ENCODE results near the gene ATP8A2.
"Not testable (repeated sequence)": the region's sequence is repeated elsewhere in the genome, so short reads cannot be mapped to it uniquely, and the experiment has no call there.

The ATP8A2 gene

DNA sequence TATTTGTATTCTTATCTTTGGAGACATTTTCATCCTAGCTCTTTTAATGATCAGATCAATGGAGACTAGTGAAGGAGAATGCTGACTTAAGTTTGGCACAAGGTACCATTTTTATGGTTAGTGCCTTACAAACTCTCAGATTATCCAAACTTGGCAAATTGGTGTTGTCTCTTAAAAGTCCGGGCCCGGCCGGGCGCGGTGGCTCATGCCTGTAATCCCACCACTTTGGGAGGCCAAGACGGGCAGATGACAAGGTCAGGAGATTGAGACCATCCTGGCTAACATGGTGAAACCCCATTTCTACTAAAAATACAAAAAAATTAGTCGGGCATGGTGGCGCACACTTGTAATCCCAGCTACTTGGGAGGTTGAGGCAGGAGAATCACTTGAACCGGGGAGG is 177.2 kb downstream of the ATP8A2 start:
- not testable (repeated sequence) for DNase-seq (ENCODE audit: low read depth in 2 of 2)

- DNase-seq (ENCODE audit: low read depth in 2 of 2) = no peak
Observed at GRCh38 chr13:25561812-25562211, 190.0 kb downstream of the ATP8A2 start.

GRCh38 chr13:25570185-25570584 is 198.4 kb downstream of the ATP8A2 start:
- no peak for DNase-seq (ENCODE audit: low read depth in 2 of 2)

DNA sequence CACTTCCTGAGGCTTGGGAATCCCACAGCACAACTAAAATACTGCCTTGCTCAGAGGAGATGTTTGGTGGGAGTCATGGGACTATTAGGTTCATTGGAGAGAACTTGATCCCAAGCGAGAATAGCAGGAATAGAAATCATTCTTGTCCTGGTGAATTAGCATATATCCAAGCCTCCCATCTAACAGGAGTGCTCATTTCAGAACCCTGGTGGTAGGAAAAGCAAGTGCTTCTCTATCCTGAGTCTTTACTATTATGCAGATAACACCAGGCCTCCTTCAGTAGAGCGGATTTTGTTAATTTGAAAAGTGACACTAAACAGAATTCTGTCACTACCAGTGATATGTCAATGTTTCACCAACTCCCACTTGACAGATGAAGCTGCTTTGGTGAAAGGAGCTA is 199.5 kb downstream of the ATP8A2 start:
- no peak for DNase-seq (ENCODE audit: low read depth in 2 of 2)

GRCh38 chr13:25572171-25572570 is 200.4 kb downstream of the ATP8A2 start:
- DNase-seq (ENCODE audit: low read depth in 2 of 2) = not testable (repeated sequence)

DNA sequence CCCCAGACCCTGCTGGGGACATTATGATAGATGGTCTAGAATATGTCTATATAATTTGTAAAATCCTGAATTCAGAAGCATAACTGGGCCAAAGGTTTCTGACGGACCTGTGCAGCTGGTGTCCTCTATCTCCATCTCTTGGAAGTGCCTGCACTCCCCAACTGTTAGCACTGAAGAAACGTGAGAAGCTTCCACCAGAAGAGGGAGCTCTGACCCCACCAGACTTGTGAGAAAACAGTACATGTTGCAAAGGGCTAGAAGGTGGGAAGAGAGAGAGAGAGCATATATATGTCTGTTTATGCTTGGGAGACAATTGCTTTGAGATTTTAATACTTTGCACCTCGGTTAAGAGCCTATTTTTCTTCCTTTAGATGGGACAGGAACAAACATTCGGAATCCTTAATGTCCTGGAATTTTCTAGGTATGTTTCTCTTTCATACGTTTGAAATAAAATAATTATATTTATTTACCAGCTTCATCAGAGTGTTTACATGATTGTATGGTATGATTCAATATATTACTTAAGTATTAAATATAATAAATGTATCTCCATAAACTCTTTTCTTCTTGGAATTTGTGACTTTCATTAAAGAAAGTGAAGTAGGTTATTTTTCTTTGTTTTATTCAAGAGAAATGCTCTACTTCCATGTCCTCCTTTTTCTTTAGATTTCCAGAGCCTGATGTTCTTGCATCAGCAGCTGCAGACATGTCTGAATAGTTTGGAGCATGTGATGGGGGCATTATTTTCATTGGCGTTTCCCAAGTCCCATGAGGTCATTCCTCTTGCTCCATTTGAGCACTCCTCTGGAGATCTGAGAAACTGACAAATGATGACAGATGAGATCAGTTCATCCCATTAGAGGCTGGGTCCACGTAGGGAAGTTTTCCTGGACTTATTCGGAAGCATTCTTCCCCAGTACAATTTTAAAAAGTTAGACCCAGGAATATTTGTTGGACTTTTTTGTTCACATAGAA is 202.9 kb downstream of the ATP8A2 start:
- peak; percentile 41 to 50 for DNase-seq (ENCODE audit: low read depth in 2 of 2)

DNA sequence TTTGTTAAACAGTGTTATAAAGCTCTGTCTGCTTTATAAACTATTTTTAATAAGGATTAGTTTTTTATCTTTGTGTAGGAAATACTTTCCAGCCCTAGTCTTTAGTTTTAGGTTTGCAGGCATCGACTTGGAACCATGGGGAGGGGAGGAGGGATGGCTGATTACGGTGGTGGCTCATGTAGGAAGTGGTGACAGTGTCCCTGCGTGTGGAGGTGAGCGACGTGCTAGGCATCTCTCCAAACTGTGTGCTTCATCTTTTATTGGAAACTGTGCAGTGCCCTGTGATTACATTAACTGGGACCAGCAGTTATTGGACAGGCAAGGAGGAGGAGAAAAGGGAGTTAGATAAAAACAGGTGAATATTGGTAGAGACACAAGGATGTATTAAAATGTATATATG is 203.8 kb downstream of the ATP8A2 start:
- DNase-seq (ENCODE audit: low read depth in 2 of 2) = no peak

- DNase-seq (ENCODE audit: low read depth in 2 of 2) = no peak
Observed at GRCh38 chr13:25578526-25578925, 206.8 kb downstream of the ATP8A2 start.

DNA sequence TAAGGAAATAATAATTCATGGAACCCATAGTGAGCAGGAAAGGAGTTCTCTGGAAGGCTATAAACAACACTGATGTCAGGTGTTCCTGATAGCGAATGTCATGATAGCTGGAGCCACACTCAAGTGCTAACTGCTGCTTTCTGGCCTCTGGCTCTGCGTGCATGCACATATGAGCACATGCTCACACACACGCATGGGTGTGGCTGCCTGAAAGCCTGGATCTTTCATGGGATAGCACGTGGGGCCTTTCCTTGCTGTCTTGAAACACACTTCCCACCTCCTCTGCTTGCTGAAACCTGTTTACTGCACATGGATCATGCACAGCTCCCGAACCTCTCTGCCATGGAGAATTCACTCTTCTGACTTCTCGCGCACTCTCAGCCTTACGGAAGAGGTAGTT is 207.4 kb downstream of the ATP8A2 start:
- no peak for DNase-seq (ENCODE audit: low read depth in 2 of 2)

GRCh38 chr13:25581351-25581750 is 209.6 kb downstream of the ATP8A2 start:
- DNase-seq (ENCODE audit: low read depth in 2 of 2) = no peak

DNA sequence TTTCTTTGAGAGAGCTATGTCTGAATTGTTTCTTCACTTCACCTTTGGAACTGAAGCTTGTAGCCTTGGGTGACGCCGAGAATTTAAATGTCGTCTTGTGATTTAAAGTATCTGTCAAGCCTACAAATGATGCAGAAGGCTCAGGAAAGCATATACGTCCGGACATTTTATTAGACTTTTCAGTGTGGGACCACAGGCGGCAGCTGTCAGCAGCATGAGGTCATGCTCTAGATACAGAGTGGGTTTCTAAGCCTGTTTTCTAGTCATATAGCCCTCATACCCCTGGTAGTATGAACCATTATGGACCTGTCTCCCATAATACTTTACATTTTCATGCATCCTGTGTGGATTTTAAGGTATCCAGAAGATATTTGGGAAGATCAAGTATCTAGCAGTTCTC is 212.3 kb downstream of the ATP8A2 start:
- DNase-seq (ENCODE audit: low read depth in 2 of 2) = no peak

GRCh38 chr13:25585000-25585399 is 213.2 kb downstream of the ATP8A2 start:
- no peak for DNase-seq (ENCODE audit: low read depth in 2 of 2)

- DNase-seq (ENCODE audit: low read depth in 2 of 2) = no peak
Observed at GRCh38 chr13:25587326-25587980, 215.7 kb downstream of the ATP8A2 start.

DNA sequence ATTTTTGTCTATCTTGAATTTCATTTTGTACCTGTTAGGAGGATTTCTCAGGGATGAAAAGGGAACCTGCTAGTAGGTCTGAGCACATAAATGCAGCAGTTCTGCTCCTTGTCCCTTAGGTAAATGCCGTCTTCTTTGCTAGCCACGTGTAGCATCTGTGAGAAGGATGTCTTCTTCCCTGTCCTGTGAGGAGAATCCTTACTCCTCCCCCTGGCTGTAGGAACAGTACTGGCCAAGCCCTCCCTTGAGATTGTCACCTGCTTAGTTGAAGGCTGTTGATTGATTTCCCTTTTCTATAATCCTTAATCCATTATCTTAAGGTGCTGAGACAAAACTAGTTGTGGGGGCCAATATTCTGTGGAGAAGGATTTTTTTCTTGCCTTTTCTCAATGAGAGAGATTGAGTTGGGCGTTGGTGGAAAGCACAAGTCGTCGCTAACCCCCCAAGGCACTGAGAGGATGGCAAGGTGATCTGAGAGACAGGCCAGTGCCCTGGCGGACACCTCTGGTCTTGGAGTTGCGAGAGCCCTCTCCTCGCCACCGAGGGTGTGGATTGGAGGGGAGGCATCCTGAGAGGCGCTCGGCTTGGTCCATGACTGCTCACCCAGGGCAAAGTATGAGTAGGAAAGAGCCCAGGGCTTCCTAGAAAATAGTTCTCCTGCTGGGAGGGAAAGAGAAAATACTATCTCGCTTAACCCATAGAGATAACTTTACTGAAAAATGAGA is 216.7 kb downstream of the ATP8A2 start:
- no peak for DNase-seq (ENCODE audit: low read depth in 2 of 2)

- DNase-seq (ENCODE audit: low read depth in 2 of 2) = no peak
Observed at GRCh38 chr13:25598421-25598820, 226.6 kb downstream of the ATP8A2 start.

DNA sequence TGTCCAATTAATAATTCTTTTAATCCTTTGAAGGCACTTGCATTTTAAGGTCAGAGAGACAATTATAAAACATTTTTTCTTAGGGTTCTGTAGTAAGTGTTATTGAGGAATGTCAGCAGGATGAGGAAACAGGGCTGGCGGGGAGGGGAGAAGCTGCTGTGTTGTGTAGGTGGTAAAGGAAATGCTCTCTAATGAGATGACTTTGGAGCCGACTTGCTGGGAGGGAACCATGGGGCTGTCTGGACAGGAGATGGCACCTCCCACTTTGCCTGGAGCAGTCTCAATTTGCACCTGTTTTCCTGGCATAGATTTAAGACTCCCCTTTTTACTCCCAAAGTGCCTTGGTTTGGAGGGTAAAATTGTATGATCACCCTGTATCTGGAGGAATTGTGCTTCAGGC is 230.4 kb downstream of the ATP8A2 start:
- DNase-seq (ENCODE audit: low read depth in 2 of 2) = no peak

DNA sequence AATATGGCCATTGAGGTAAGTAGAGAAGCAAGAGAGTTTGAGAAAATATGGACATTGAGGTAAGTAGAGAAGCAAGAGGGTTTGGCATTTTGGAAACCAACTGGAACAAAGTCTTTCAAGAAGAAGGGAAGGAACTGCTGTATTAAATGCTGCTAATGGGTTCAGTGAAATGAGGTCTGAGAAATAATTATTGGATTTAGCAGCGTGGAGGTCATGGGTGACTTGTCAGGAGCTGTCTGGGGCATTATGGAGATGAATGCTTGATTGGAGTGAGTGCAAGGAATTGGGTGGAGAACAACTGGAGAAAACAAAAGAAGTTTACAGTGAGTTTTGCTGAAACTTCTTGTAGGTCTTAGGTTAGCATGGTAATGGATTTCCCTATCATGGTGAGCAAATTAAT is 232.3 kb downstream of the ATP8A2 start:
- no peak for DNase-seq (ENCODE audit: low read depth in 2 of 2)

GRCh38 chr13:25607096-25607495 is 235.3 kb downstream of the ATP8A2 start:
- no peak for DNase-seq (ENCODE audit: low read depth in 2 of 2)

DNA sequence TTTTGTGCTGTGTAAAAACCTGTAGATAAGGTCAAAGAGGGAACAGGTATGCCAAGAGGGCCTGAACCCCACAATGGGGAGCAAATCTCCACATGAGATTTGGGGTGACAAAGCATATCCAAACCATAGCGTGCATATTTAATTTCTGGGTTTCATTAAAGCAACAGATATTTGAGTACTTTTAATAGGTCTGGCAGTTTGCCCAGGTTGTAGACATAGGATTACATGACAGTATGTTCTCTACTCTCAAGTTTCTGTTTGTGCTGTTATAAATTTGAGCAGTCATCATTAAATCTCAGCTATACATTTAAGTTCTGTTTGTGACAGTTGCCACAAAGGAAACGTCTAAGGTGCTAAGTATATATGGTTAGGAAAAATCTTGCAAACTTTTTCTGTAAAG is 236.4 kb downstream of the ATP8A2 start:
- no peak for DNase-seq (ENCODE audit: low read depth in 2 of 2)

DNA sequence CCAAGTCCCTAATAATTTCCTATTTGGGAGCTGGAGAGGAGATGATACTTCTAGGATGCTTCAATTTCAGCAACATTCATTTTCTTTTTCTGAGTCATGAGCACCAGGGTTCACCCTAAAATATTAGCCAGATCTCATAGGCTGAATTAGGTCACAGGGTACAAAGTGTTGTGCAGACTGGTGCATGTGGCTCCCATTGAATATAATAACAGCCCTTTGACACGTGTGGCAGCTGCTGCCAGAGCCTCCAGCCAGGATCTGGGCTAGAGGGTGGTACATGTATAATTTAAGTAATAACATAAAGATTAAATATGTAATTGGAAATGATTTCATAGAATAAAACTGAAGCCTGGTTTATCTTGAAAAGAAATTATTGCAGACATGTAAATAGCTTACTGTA is 244.9 kb downstream of the ATP8A2 start:
- DNase-seq (ENCODE audit: low read depth in 2 of 2) = no peak

DNA sequence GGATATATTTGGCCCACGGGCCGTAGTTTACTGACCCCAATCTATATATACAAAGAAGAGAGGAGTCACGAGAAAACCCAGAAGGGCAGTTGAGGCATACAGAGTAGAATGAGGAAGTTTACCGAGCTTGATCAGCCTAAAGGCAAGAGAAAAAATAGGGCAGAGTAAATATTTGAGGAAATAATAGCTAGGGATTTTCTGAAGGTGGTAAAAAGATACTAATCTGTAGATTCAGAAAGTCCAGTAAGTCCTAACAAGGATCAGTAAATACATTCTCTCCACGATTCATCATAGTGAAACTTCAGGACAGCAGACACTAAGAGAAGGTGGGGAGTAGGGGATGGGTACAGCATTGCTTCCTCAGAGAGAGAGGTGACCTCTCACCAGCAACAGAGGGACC is 248.1 kb downstream of the ATP8A2 start:
- no peak for DNase-seq (ENCODE audit: low read depth in 2 of 2)

DNA sequence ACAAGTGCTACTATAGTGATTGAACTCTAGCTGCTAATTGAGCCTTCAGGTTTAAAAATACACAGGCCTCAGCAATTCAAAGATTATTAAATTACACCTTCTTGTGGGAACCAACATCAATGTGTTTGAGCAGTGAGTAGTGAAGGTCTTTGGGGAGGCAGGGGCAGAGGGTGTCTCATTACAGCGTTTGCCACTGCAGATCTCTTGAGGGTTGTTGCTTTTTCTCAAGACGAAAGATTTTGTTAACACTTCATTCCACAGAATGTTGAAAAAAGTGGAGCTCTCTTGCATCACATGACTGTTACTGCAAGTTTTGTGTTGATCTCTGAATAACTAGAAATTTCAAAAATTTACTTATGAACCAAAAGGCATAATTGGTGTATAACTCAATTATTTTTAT is 253.6 kb downstream of the ATP8A2 start:
- DNase-seq (ENCODE audit: low read depth in 2 of 2) = no peak
